Sigmoid colon (tissue), 4 donors: Measurements from ENCODE around the gene HIBCH.

Source experiments
- CTCF ChIP-seq, 4 experiments: fragments of 450-650 bp in 3 of 4; fragments of 200-600 bp in 1 of 4; IDR thresholded peaks; one replicate each; pipeline ENCODE4 v1.5.1; 2016 to 2019; ENCODE audit warnings: antibody characterized with exemption in 4 of 4, mild to moderate bottlenecking in 3 of 4, moderate library complexity in 2 of 4
- EP300 ChIP-seq, 4 donors: sonication (generic); formaldehyde crosslinking; IDR thresholded peaks; one replicate each; pipeline ENCODE4 v1.6.1; 2017; ENCODE audit warnings: antibody characterized with exemption in 4 of 4

- TF ChIP-seq CTCF (IDR thresholded peaks at IDR 0.05) (no peak), EP300 (IDR thresholded peaks at IDR 0.05) (no peak)
These were observed 20.7 kb upstream of the HIBCH start for GRCh38 chr2:190340369-190340768.
